T47D (cell line): Measurements from ENCODE around the gene NDUFAF5.
"Not testable (repeated sequence)": the region's sequence is repeated elsewhere in the genome, so short reads cannot be mapped to it uniquely, and the experiment has no call there.

ENCODE experiments used
- DNase-seq, 2 experiments: peaks; one replicate each; pipeline versions ENCODE4 v3.0.0 to v3.0.0-alpha.2; 2011 to 2012; ENCODE audit warnings: low read depth in 1 of 2, low spot score in 1 of 2
- JUND ChIP-seq: IDR thresholded peaks from 2 replicates; pipeline ENCODE4 v1.6.1; 2012; ENCODE audit warnings: low read depth
- in situ Hi-C: cut with HindIII; loops from 2 replicates; pipeline ENCODE4 v1.10.0; 2016; ENCODE audit warnings: low sequenced_read_pairs, low pct_unique_long_range_greater_than_20kb

Gene NDUFAF5

GRCh38 chr20:13784893-13785715 lies at the start of gene NDUFAF5, which contains the start of gene ESF1:
NDUFAF5 (plus strand) TSS chr20:13785028; CDS start chr20:13785069, 41 bp downstream.
ESF1 (minus strand) TSS chr20:13784919; CDS start chr20:13783140, 1,779 bp downstream.
- TF ChIP-seq JUND = no peak
- in situ Hi-C loops = no loop called here
- peak; percentile 83 to 97 for DNase-seq

GRCh38 chr20:13735826-13736225 lies 49.0 kb upstream of the NDUFAF5 start:
- DNase-seq = no peak
- in situ Hi-C loops = no loop called here
- TF ChIP-seq JUND = no peak

GRCh38 chr20:13736436-13737191 lies 48.2 kb upstream of the NDUFAF5 start:
- DNase-seq = no peak
- TF ChIP-seq JUND = no peak
- in situ Hi-C loops = no loop called here

GRCh38 chr20:13738187-13738586 lies 46.6 kb upstream of the NDUFAF5 start:
- DNase-seq, in situ Hi-C loops: not testable (repeated sequence)

- no peak for DNase-seq
- in situ Hi-C loops = no loop called here
- TF ChIP-seq JUND = no peak
Measured at GRCh38 chr20:13739731-13740649, 44.8 kb upstream of the NDUFAF5 start.

GRCh38 chr20:13741879-13742278 lies 42.9 kb upstream of the NDUFAF5 start:
- no peak for DNase-seq
- in situ Hi-C loops = no loop called here
- TF ChIP-seq JUND = no peak

GRCh38 chr20:13744352-13744751 lies 40.5 kb upstream of the NDUFAF5 start:
- DNase-seq = peak in 1 of 2 experiments; percentile 38
- in situ Hi-C loops = no loop called here
- no peak for TF ChIP-seq JUND

GRCh38 chr20:13745784-13746183 lies 39.0 kb upstream of the NDUFAF5 start:
- DNase-seq = no peak
- in situ Hi-C loops = no loop called here
- no peak for TF ChIP-seq JUND

GRCh38 chr20:13749811-13750210 lies 35.0 kb upstream of the NDUFAF5 start:
- in situ Hi-C loops = no loop called here
- no peak for DNase-seq
- no peak for TF ChIP-seq JUND

- DNase-seq = no peak
- in situ Hi-C loops = no loop called here
- no peak for TF ChIP-seq JUND
Measured at GRCh38 chr20:13753436-13754036, 31.3 kb upstream of the NDUFAF5 start.

GRCh38 chr20:13755809-13756208 lies 29.0 kb upstream of the NDUFAF5 start:
- no peak for TF ChIP-seq JUND
- DNase-seq = no peak
- in situ Hi-C loops = no loop called here

- in situ Hi-C loops = no loop called here
- no peak for TF ChIP-seq JUND
- DNase-seq = no peak
Measured at GRCh38 chr20:13756551-13756950, 28.3 kb upstream of the NDUFAF5 start.
